ENCODE data around the gene MIXL1.

- TF ChIP-seq, protein P1, sequence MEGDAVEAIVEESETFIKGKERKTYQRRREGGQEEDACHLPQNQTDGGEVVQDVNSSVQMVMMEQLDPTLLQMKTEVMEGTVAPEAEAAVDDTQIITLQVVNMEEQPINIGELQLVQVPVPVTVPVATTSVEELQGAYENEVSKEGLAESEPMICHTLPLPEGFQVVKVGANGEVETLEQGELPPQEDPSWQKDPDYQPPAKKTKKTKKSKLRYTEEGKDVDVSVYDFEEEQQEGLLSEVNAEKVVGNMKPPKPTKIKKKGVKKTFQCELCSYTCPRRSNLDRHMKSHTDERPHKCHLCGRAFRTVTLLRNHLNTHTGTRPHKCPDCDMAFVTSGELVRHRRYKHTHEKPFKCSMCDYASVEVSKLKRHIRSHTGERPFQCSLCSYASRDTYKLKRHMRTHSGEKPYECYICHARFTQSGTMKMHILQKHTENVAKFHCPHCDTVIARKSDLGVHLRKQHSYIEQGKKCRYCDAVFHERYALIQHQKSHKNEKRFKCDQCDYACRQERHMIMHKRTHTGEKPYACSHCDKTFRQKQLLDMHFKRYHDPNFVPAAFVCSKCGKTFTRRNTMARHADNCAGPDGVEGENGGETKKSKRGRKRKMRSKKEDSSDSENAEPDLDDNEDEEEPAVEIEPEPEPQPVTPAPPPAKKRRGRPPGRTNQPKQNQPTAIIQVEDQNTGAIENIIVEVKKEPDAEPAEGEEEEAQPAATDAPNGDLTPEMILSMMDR (IDR thresholded peaks at IDR 0.05; ENCODE audit: low read length): no peak
- TF ChIP-seq EZH2 (IDR thresholded peaks at IDR 0.05; ENCODE audit: borderline replicate concordance, low read length): no peak
Observed at GRCh38 chr1:226199971-226200370, 23.5 kb upstream of the MIXL1 start.
